Small intestine (tissue), 7 donors: Measurements from ENCODE around the gene MMS19. TPM values are rescaled to one million over a fixed set of nuclear protein-coding genes. Genes with fewer than 3 reads are reported as not detected.

Experiments
- DNase-seq, 2 donors: peaks; one replicate each; pipeline versions ENCODE4 v3.0.0 to v3.0.0-alpha.2; 2013
- FAIRE-seq: peaks from 2 replicates; lab custom pipeline; 2012; peaks lifted over from hg19 to GRCh38; lab: Jason Lieb, UNC
- H3K27ac ChIP-seq, 3 donors: one replicate each; pipeline ENCODE4 v1.5.1; 2013; ENCODE audit warnings: low read length in 2 of 3, mild to moderate bottlenecking in 2 of 3, control low read depth in 1 of 3, inconsistent platforms in 1 of 3, low read depth in 1 of 3, moderate library complexity in 1 of 3
- H3K27me3 ChIP-seq, 3 donors: one replicate each; pipeline ENCODE4 v1.6.1; 2013; ENCODE audit warnings: low read length in 3 of 3, inconsistent platforms in 1 of 3; ENCODE audit not compliant: control insufficient read depth in 3 of 3, insufficient read depth in 3 of 3
- H3K36me3 ChIP-seq, 3 donors: one replicate each; pipeline ENCODE4 v1.6.1; 2013; ENCODE audit warnings: low read length in 3 of 3, inconsistent platforms in 1 of 3, low read depth in 1 of 3, mild to moderate bottlenecking in 1 of 3, moderate library complexity in 1 of 3; ENCODE audit not compliant: control insufficient read depth in 3 of 3, insufficient read depth in 2 of 3
- H3K4me1 ChIP-seq, 3 donors: one replicate each; pipeline ENCODE4 v1.6.1; 2013; ENCODE audit warnings: low read length in 2 of 3, inconsistent platforms in 1 of 3, low read depth in 1 of 3, mild to moderate bottlenecking in 1 of 3, moderate library complexity in 1 of 3; ENCODE audit not compliant: control insufficient read depth in 3 of 3, insufficient read depth in 2 of 3
- H3K4me3 ChIP-seq, 3 donors: one replicate each; pipeline ENCODE4 v1.5.1; 2013; ENCODE audit warnings: low read length in 3 of 3, control low read depth in 1 of 3, inconsistent platforms in 1 of 3, low read depth in 1 of 3, mild to moderate bottlenecking in 1 of 3, moderate library complexity in 1 of 3
- H3K9me3 ChIP-seq, 2 donors: one replicate each; pipeline ENCODE4 v1.6.1; 2013; ENCODE audit warnings: low read depth in 1 of 2, low read length in 1 of 2; ENCODE audit not compliant: control insufficient read depth in 2 of 2, insufficient read depth in 1 of 2
- WGBS, 3 donors: extraction: QIAGEN DNeasy Blood & Tissue Kit; methylation state at CpG; one replicate each; pipeline ENCODE4 v1.1.7; 2013; 5-methylcytosine and 5-hydroxymethylcytosine counted together
- polyA plus RNA-seq, 4 donors: library from polyadenylated mRNA; stranded (reverse) in 3 of 4; unstranded in 1 of 4; fragments of 200-250 nt in 3 of 4; fragments of 120-200 nt in 1 of 4; gene quantifications; one replicate each; pipeline versions ENCODE4 v1.2.1 to v1.2.3, GENCODE V29; 2013
- donor health status: healthy with polysubstance abuse.
- donor health status: control.
- donor health status: control.
- donor health status: Bipolar disorder and iron deficiency.
- donor health status: healthy.

Gene MMS19
- polyA plus RNA-seq, 4 donors, result 44.7 to 55.3 (median 50.5) TPM

DNA sequence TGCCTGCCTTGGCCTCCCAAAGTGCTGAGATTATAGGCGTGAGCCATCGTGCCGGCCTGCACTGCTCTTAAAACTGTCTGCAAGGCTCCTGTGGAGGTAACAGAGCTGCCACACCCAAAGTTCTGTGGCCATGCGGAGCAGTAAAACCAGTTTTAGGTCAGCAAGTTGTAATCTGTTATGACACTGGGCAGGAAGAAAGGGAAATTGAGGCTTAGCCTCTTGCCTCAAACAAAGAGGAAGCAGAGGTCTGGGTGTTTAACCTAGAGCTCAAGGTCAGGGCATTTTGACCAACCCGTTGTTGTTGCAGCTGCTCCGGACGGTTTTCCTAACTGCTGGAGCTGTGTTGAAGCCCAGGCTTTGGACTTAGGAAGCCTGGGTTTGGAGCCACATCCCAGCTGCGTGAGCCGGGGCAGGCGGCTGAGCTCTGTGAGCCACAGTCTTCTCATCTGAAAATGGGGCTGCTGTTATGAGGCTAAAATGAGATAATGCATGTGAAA, 89.7 kb downstream of the MMS19 start:
- Histone ChIP-seq H3K36me3 (peaks cover 0 to 2% (median 0%) of the 10 kb centered on the region in 3 donors), H3K27me3 (no peaks in the 10 kb centered on the region), H3K4me1 (peaks cover 0 to 5% (median 0%) of the 10 kb centered on the region in 3 donors), H3K27ac (no peak overlapping the region), H3K4me3 (no peak overlapping the region), H3K9me3 (no peaks in the 10 kb centered on the region)
- FAIRE-seq, result no peak
- 32 to 60% (median 47%) methylated on average over 10 of the region's 10 CpGs for WGBS, 3 donors
- peak in 1 of 2 donors; percentile 38 for DNase-seq

Other genes starting within 250 kb of the MMS19 start
- gene ARHGAP19, start 205.8 kb downstream of the MMS19 start, polyA plus RNA-seq, result 10 to 100 TPM in 1 of 4 donors, 1 to 10 TPM in 3; 2.2 to 15.2 (median 3.7) TPM
- 1 to 10 TPM; 3.8 to 6.1 (median 5.4) TPM for gene FRAT1, start 179.2 kb downstream of the MMS19 start, polyA plus RNA-seq
- gene FRAT2, start 163.7 kb downstream of the MMS19 start, polyA plus RNA-seq, result 10 to 100 TPM; 23.2 to 38.2 (median 29.1) TPM
- gene RRP12, start 97.1 kb downstream of the MMS19 start, polyA plus RNA-seq, result 10 to 100 TPM in 2 of 4 donors, 1 to 10 TPM in 2; 6.0 to 24.5 (median 12.5) TPM
- 100 to 1,000 TPM; 129 to 300 (median 235) TPM for gene PGAM1, start 72.2 kb downstream of the MMS19 start, polyA plus RNA-seq
- 10 to 100 TPM; 33.8 to 47.1 (median 37.9) TPM for gene EXOSC1, start 52.4 kb downstream of the MMS19 start, polyA plus RNA-seq
- 10 to 100 TPM; 17.0 to 36.0 (median 28.9) TPM for gene ZDHHC16, start 52.2 kb downstream of the MMS19 start, polyA plus RNA-seq
- gene UBTD1, start 502 bp upstream of the MMS19 start, polyA plus RNA-seq, result 1 to 10 TPM; 1.1 to 7.6 (median 4.8) TPM
- 1 to 10 TPM in 2 of 4 donors, under 1 TPM in 2; 0.04 to 8.6 (median 2.0) TPM for gene ANKRD2, start 74.4 kb upstream of the MMS19 start, polyA plus RNA-seq
- 10 to 100 TPM in 1 of 4 donors, under 1 TPM in 3; 0.45 to 12.1 (median 0.66) TPM for gene HOGA1, start 86.0 kb upstream of the MMS19 start, polyA plus RNA-seq
- under 1 TPM in 1 of 4 donors, not detected in 3; 0.41 TPM for gene C10orf62, start 91.3 kb upstream of the MMS19 start, polyA plus RNA-seq
- 10 to 100 TPM in 1 of 4 donors, 1 to 10 TPM in 1, not detected in 2; 4.0 to 15.5 TPM for gene MORN4, start 135.1 kb upstream of the MMS19 start, polyA plus RNA-seq
- gene PI4K2A, start 142.2 kb upstream of the MMS19 start, polyA plus RNA-seq, result 10 to 100 TPM in 3 of 4 donors, 1 to 10 TPM in 1; 9.5 to 34.0 (median 12.0) TPM
- gene AVPI1, start 188.8 kb upstream of the MMS19 start, polyA plus RNA-seq, result 10 to 100 TPM; 18.2 to 64.9 (median 46.8) TPM
- 10 to 100 TPM in 2 of 4 donors, 1 to 10 TPM in 2; 1.6 to 35.2 (median 10.2) TPM for gene MARVELD1, start 215.3 kb upstream of the MMS19 start, polyA plus RNA-seq
- gene ZFYVE27, start 238.7 kb upstream of the MMS19 start, polyA plus RNA-seq, result 10 to 100 TPM; 21.6 to 53.9 (median 29.7) TPM